ENCODE measurements around the gene PRICKLE4. TPM values are rescaled to one million over a fixed set of nuclear protein-coding genes. Genes with fewer than 3 reads are reported as not detected.

PRICKLE4 gene
- total RNA-seq, 1 experiment from 2014 or later, result not detected

GRCh38 chr6:41770381-41771057 lies 10.1 kb upstream of the PRICKLE4 start:
- no TSS peak for BruUV-seq (replicated peaks)
- Histone ChIP-seq H3K36me3 (ENCODE audit: insufficient read depth, low read length, poor library complexity, severe bottlenecking) (peaks cover 7% of the 10 kb centered on the region), H3K4me1 (ENCODE audit: insufficient read depth, low read length, poor library complexity, severe bottlenecking) (no peaks in the 10 kb centered on the region), H3K9me3 (ENCODE audit: low read depth, low read length, poor library complexity, severe bottlenecking) (no peaks in the 10 kb centered on the region), H3K4me3 (ENCODE audit: low read depth, low read length, poor library complexity, severe bottlenecking) (no peak overlapping the region), H3K27me3 (replicated peaks; ENCODE audit: insufficient read depth, low read depth, low read length, poor library complexity) (no peaks in the 10 kb centered on the region), H3K27ac (ENCODE audit: low read depth, low read length, poor library complexity, severe bottlenecking) (no peak overlapping the region)
- no peak for TF ChIP-seq CTCF (conservative IDR thresholded peaks at IDR 0.05; ENCODE audit: low read depth, low read length)
- TF ChIP-seq EZH2 (IDR thresholded peaks at IDR 0.05; ENCODE audit: borderline replicate concordance, low read depth, low read length, poor library complexity, severe bottlenecking), result no peak
- intact Hi-C loops (cut with micrococcal nuclease; ENCODE audit: unreplicated experiment), result loop anchor here (10.0 kb wide), 2 partner anchors 66 to 166 kb away; no protein-coding TSS in a partner anchor
- CTCF ChIA-PET, result no interaction called here
- POLR2A ChIA-PET (ENCODE audit: low non-redundant PET), result no interaction called here
- DNase-seq (ENCODE audit: low spot score), result no peak

- no peak for DNase-seq (ENCODE audit: low spot score)
- no peaks in the 10 kb centered on the region for H3K9me3 ChIP-seq (ENCODE audit: low read depth, low read length, poor library complexity, severe bottlenecking)
- H3K27me3 ChIP-seq (replicated peaks; ENCODE audit: insufficient read depth, low read depth, low read length, poor library complexity), result no peaks in the 10 kb centered on the region
- no peak overlapping the region for H3K27ac ChIP-seq (ENCODE audit: low read depth, low read length, poor library complexity, severe bottlenecking)
- no TSS peak for BruUV-seq (replicated peaks)
- ChIA-PET CTCF (no interaction called here), POLR2A (ENCODE audit: low non-redundant PET) (no interaction called here)
- H3K36me3 ChIP-seq (ENCODE audit: insufficient read depth, low read length, poor library complexity, severe bottlenecking), result peaks cover 8% of the 10 kb centered on the region
- intact Hi-C loops (cut with micrococcal nuclease; ENCODE audit: unreplicated experiment), result loop anchor here (10.0 kb wide), 2 partner anchors 67 to 167 kb away; no protein-coding TSS in a partner anchor
- H3K4me3 ChIP-seq (ENCODE audit: low read depth, low read length, poor library complexity, severe bottlenecking), result no peak overlapping the region
- TF ChIP-seq EZH2 (IDR thresholded peaks at IDR 0.05; ENCODE audit: borderline replicate concordance, low read depth, low read length, poor library complexity, severe bottlenecking), result no peak
- TF ChIP-seq CTCF (conservative IDR thresholded peaks at IDR 0.05; ENCODE audit: low read depth, low read length), result no peak
- H3K4me1 ChIP-seq (ENCODE audit: insufficient read depth, low read length, poor library complexity, severe bottlenecking), result no peaks in the 10 kb centered on the region
These were observed 9.3 kb upstream of the PRICKLE4 start for GRCh38 chr6:41771058-41771983.

- intact Hi-C loops (cut with micrococcal nuclease; ENCODE audit: unreplicated experiment), result loop anchor here (10.0 kb wide), 2 partner anchors 70 to 170 kb away; no protein-coding TSS in a partner anchor
- TF ChIP-seq EZH2 (IDR thresholded peaks at IDR 0.05; ENCODE audit: borderline replicate concordance, low read depth, low read length, poor library complexity, severe bottlenecking) (no peak), CTCF (conservative IDR thresholded peaks at IDR 0.05; ENCODE audit: low read depth, low read length) (no peak)
- H3K36me3 ChIP-seq (ENCODE audit: insufficient read depth, low read length, poor library complexity, severe bottlenecking), result peaks cover 14% of the 10 kb centered on the region
- BruUV-seq (replicated peaks), result no TSS peak
- H3K27ac ChIP-seq (ENCODE audit: low read depth, low read length, poor library complexity, severe bottlenecking), result no peak overlapping the region
- CTCF ChIA-PET, result interaction anchor here (0.6 kb wide), 1 partner anchor 403 kb away, joined by 3 read pairs; no protein-coding TSS in a partner anchor
- H3K4me3 ChIP-seq (ENCODE audit: low read depth, low read length, poor library complexity, severe bottlenecking), result no peak overlapping the region
- POLR2A ChIA-PET (ENCODE audit: low non-redundant PET), result no interaction called here
- H3K4me1 ChIP-seq (ENCODE audit: insufficient read depth, low read length, poor library complexity, severe bottlenecking), result peaks cover 10% of the 10 kb centered on the region
- DNase-seq (ENCODE audit: low spot score), result no peak
- no peaks in the 10 kb centered on the region for H3K9me3 ChIP-seq (ENCODE audit: low read depth, low read length, poor library complexity, severe bottlenecking)
- no peaks in the 10 kb centered on the region for H3K27me3 ChIP-seq (replicated peaks; ENCODE audit: insufficient read depth, low read depth, low read length, poor library complexity)
These were observed 5.7 kb upstream of the PRICKLE4 start for GRCh38 chr6:41774841-41775240.
